HG02763 (cell line): ENCODE data around the gene DDX1.

Source experiments
- ATAC-seq: cut with Tn5 transposase; IDR thresholded peaks from one replicate; pipeline ENCODE4 v1.9.1; 2021; ENCODE audit warnings: mild to moderate bottlenecking, moderate library complexity; ENCODE audit not compliant: unreplicated experiment

Gene DDX1

GRCh38 chr2:15561574-15562344 lies 29.9 kb upstream of the DDX1 start:
- ATAC-seq, result peak; percentile 7

GRCh38 chr2:15562354-15563031 lies 29.2 kb upstream of the DDX1 start:
- no peak for ATAC-seq

GRCh38 chr2:15563227-15564100 lies 28.2 kb upstream of the DDX1 start:
- ATAC-seq, result no peak

- no peak for ATAC-seq
These were observed 26.3 kb upstream of the DDX1 start for GRCh38 chr2:15565392-15565791.

GRCh38 chr2:15565994-15566671 lies 25.5 kb upstream of the DDX1 start:
- ATAC-seq, result no peak

GRCh38 chr2:15566912-15567311 lies 24.8 kb upstream of the DDX1 start:
- no peak for ATAC-seq

GRCh38 chr2:15568874-15569273 lies 22.8 kb upstream of the DDX1 start:
- ATAC-seq, result no peak

GRCh38 chr2:15570104-15570503 lies 21.6 kb upstream of the DDX1 start:
- no peak for ATAC-seq

GRCh38 chr2:15571729-15572128 lies 19.9 kb upstream of the DDX1 start:
- ATAC-seq, result no peak

- peak; percentile 90 for ATAC-seq
These were observed 14.5 kb upstream of the DDX1 start for GRCh38 chr2:15577071-15577735.

- no peak for ATAC-seq
These were observed 12.0 kb upstream of the DDX1 start for GRCh38 chr2:15579641-15580040.

- ATAC-seq, result no peak
These were observed 11.2 kb upstream of the DDX1 start for GRCh38 chr2:15580451-15580850.

- no peak for ATAC-seq
These were observed 8.8 kb upstream of the DDX1 start for GRCh38 chr2:15582710-15583357.

GRCh38 chr2:15583826-15584225 lies 7.8 kb upstream of the DDX1 start:
- no peak for ATAC-seq

- ATAC-seq, result no peak
These were observed 7.4 kb upstream of the DDX1 start for GRCh38 chr2:15584316-15584715.

GRCh38 chr2:15584767-15585469 lies 6.8 kb upstream of the DDX1 start:
- ATAC-seq, result no peak

- ATAC-seq, result no peak
These were observed 3.2 kb upstream of the DDX1 start for GRCh38 chr2:15588329-15588919.

- no peak for ATAC-seq
These were observed 336 bp upstream of the DDX1 start for GRCh38 chr2:15591373-15591691.

GRCh38 chr2:15593327-15593705 lies 1.6 kb downstream of the DDX1 start:
- ATAC-seq, result no peak
